Measurements from ENCODE around the gene TET3.

TET3 gene

DNA sequence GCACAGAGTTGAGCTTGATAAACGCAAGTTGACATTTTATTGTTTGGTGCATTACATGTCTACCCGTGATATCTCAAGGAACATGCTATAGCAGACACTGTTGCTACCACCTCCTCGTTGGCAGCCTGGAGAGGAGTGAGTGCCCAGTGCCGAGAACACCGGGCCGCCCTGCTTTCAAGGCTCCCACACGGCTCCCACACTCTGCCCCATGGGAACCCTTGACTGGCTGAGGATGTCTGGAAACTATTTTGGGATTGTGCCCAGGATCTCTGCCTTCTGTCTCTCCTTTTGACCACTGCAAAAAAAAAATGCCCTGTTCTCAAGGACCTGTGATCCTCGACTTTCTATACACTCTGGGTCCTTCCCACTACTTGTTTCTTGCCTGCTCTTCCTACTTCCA is 21.1 kb downstream of the TET3 start:
- no peak for DNase-seq

GRCh38 chr2:74006459-74006858 is 21.7 kb downstream of the TET3 start:
- DNase-seq, result no peak

- no peak for DNase-seq
Observed at GRCh38 chr2:74007121-74007520, 22.4 kb downstream of the TET3 start.

DNA sequence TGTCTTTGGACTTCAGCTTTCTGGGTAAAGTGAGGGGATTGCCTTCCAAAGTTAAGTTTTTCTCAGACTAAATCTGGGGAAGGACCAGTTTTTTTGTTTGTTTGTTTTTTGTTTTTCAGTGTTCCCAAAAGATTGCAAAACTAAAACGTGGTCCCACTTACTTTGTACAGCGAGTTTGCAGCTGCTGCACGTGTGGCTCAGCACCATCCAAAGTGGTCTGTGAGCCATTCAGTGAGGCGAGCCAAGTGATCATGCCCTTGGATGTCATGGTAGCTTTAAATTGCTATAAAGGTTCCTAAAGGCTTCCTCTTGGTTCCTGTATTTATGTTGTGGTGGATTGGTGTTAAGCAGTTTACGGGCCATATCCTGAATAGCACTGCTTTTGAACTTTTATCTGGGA is 23.0 kb downstream of the TET3 start:
- DNase-seq, result no peak

GRCh38 chr2:74008761-74009395 is 24.2 kb downstream of the TET3 start:
- no peak for DNase-seq

DNA sequence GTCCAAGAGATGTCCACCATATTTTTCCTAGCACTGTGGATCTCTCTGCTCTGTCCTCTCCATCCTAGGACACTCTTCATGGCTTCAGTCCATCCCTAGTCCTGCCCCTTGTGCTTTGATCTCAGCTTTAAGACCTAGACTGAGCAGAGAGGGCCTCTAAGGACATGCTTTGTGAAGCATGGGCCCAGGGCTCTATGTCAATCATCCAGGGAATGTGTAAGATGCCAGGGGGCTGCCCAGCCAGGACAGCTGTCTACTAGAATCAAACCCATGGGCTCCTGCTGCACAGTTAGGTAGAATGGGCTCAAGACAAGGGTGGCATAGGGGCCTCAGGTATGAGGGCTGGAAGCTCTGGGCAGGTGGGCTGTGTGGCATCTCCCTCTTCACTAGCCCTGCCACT is 24.9 kb downstream of the TET3 start:
- no peak for DNase-seq

GRCh38 chr2:74010087-74010541 is 25.4 kb downstream of the TET3 start:
- no peak for DNase-seq

GRCh38 chr2:74011246-74011645 is 26.5 kb downstream of the TET3 start:
- DNase-seq, result no peak

DNA sequence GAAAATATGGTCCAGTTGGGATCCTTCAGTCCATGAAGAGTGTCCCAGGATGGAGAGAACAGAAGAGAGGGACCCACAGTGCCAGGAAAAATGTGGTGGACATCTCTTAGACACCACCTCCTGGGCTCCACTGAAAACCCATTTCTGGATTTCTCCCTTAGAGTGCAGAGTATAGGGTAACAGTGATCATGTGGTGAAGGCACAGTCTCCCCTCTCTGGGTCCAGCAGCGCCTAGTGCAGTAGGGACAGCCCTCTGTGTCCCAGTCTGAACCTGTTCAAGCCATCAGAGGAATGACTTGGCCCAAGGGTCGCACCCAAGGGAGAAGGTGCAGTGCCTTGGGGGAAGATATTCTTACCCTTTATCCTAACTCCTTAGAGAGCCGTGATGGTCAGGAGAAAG is 30.1 kb downstream of the TET3 start:
- no peak for DNase-seq

- DNase-seq, result no peak
Observed at GRCh38 chr2:74017223-74017622, 32.5 kb downstream of the TET3 start.

DNA sequence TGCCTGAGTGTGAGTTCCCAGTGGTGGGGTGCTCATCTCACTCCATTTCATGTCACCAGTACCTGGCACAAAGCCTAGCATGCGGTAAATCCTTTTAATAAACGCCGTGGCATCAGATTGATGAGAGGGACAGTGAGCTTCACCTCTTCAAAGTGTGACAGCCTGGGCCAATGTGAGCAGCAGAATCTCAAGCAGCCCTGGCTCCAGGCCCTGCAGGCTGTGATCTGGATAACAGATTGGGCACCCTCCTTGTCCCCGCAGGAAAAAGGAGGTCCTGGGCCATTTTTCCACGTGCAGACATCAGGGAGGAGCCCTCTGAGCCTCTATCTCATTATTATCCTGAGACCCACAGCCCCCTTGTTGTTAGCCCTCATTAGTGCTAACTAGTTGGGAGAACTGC is 34.8 kb downstream of the TET3 start:
- no peak for DNase-seq

DNA sequence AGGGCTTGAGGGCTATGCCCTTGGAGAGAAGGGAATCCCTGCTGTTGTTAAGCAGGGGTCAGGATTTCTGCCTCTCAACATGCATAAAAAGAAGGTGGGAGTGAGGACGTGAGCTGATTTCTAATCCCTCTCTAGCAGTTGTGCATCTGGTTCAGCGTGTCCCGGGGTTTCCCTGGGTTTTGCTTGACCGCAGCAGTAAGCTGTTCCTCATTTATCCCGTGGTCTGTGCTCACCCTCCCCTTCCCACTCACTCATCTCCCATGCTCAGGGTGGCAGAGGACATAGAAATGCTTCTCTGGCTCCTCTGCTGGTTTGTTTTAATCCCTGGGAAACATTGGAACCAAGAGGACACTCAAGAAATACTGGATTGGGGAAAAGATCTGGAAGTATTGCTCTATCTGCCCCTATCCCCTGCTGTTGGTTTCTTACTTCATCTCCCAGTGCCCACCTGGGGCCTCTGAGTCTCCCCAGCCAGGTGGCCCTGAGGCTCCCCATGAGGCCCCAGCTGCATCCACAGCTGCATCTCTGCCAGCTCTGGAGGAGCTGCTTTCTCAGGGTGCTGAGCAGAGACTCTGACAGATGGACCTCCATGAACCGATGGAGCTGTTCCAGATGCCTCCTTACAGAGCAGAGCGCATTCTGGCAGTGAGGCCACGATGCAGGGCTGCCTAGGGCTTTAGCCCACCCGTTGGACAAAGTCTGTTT is 36.1 kb downstream of the TET3 start:
- DNase-seq, result no peak

- no peak for DNase-seq
Observed at GRCh38 chr2:74021407-74021755, 36.7 kb downstream of the TET3 start.

- DNase-seq, result no peak
Observed at GRCh38 chr2:74024216-74024615, 39.5 kb downstream of the TET3 start.

DNA sequence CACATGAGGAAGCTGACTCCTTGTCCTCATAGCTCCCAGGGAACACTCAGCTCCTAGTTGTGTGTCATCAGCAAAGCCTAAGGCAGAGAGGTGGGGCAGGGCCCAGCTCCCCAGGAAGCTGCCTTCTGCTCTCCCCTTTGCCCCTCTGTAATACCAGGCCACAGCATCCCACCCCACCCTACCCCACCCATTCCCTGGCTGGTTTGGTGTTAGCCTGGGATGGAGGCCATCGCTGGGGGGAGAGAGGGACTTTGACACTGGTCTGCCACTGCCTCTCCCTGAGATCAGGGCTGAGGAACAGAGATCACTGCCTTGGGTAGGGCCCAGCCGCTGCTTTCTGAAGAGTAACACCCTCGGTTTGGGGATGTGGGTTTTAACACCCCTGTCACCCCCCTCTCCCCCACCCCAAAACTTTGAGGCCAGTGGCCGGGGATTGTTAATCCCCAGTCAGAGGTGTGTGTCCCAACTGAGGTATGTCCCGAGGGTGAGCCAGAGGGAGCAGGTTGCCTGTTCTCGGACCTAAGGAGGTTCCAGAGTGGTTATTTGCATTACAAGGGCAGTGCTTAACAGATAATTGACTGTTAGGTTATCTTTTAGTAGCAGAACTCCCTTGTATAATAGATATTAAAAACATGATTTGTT is 41.4 kb downstream of the TET3 start:
- no peak for DNase-seq

DNA sequence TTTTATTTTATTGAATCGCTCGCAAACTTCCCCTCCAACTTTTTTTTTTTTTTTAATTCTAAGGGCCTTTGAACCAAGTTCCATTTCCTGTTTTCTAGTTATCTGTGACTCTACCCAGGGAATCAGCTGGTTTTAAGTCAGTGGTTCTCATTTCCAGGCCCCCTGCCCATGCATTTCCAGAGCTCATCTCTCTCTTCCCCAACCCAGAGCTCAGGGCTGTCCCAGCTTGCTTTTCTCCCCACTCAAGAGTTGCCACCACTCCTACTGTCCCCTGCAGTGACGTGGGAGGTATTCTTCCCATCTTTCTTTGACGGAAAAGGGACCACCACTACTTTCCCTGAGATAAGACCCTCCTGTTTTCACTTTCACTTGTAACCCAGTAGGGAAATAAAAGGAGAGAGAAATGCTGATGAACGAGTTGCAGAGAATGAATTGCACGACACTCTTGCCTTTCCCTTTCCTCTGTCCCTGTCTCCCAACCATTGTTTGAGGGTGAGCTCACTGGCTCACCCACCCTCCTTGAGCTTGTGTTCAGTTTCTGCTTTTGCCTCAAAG is 42.1 kb downstream of the TET3 start:
- DNase-seq, result no peak

DNA sequence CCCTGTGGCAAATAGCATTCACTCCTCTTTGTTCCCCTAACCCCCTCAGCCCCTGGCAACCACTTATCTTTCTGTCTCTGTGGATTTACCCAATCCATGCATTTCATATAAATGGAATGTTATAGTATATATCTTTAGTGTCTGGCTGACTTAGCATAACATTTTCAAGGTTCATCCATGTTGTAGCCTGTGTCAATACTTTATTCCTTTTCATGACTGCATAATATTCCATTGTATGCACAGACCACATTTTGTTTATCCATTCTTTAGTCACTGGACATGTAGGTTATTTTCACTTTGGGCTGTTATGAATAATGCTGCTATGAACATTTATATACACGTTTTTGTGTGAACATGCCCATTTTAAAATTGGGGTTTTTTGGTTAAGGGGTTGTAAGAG is 42.8 kb downstream of the TET3 start:
- DNase-seq, result no peak

DNA sequence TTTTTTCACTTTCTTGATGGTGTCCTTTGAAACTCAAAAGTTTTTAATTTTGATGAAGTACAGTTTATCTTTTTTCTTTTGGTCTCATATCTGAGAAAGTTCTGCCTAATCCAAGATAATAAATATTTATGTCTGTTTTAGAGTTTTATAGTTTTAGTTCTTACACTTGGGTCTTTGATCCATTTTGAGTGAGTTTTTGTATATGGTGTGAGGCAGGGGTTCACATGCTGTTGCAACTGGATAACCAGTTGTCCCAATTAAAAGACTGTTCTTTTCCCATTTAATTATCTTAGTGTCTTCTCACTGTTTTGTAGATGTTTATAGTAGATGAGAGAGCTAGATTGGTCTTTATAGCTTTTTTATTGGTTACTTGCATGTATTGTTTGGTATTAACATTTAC is 43.6 kb downstream of the TET3 start:
- no peak for DNase-seq

- no peak for DNase-seq
Observed at GRCh38 chr2:74028741-74029140, 44.0 kb downstream of the TET3 start.

- no peak for DNase-seq
Observed at GRCh38 chr2:74029714-74030397, 45.1 kb downstream of the TET3 start.

DNA sequence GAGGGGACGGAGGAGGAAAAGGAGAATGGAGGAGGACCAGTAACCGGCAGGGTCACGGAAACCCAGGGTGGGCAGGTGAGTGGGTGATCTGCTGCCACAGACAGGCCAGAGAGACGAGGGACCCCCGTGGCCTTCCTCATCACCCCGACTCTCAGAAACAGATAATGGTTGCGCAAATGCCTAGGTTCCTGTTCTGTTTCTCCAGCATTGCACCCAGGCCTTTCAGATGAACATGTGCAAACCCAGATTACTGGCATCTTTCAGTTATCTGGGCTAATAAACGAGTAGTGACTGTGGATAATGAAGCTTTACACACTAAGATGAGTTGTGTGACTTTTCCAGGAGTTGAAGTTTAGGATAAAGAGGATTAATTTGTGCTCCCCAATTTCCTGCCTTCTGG is 46.5 kb downstream of the TET3 start:
- no peak for DNase-seq

GRCh38 chr2:74031959-74032287 is 47.2 kb downstream of the TET3 start:
- DNase-seq, result no peak

- DNase-seq, result no peak
Observed at GRCh38 chr2:74033375-74033774, 48.7 kb downstream of the TET3 start.
